ENCODE measurements around the gene PDE3B. TPM values are rescaled to one million over a fixed set of nuclear protein-coding genes. Genes with fewer than 3 reads are reported as not detected.
"Not testable (repeated sequence)": the region's sequence is repeated elsewhere in the genome, so short reads cannot be mapped to it uniquely, and the experiment has no call there.

Gene PDE3B
- total RNA-seq, 2 donors from 2014 or later = 17.4 to 64.6 TPM

DNA sequence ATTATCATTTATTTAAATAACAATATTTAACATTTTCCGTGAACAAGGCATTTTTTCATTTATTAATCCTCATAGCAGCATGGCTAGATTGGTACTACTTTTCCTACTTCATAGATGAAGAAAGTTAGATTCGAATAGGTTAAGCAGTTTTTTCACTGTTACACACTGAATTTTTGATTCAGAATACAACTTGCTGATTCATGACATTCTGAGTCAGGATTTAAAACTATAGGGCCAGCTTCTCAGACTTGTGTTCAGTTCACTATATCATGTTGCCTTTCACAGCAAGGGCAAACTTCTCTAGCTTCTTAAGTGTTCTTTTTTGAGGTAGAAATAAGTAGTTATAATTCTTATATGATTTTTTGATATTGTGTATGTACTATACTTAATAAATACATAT, 216.9 kb downstream of the PDE3B start:
- Histone ChIP-seq H3K4me3 (no peak overlapping the region), H3K27me3 (no peaks in the 10 kb centered on the region), H3K27ac (no peak overlapping the region), H3K4me1 (no peaks in the 10 kb centered on the region), H3K9me3 (no peaks in the 10 kb centered on the region), H3K36me3 (replicated peaks in 1 of 2; ENCODE audit: insufficient read depth in 1 of 2, low read depth in 2 of 2) (no peaks in the 10 kb centered on the region)
- DNase-seq (no peak), ATAC-seq (no peak)
- TF ChIP-seq, protein P1, sequence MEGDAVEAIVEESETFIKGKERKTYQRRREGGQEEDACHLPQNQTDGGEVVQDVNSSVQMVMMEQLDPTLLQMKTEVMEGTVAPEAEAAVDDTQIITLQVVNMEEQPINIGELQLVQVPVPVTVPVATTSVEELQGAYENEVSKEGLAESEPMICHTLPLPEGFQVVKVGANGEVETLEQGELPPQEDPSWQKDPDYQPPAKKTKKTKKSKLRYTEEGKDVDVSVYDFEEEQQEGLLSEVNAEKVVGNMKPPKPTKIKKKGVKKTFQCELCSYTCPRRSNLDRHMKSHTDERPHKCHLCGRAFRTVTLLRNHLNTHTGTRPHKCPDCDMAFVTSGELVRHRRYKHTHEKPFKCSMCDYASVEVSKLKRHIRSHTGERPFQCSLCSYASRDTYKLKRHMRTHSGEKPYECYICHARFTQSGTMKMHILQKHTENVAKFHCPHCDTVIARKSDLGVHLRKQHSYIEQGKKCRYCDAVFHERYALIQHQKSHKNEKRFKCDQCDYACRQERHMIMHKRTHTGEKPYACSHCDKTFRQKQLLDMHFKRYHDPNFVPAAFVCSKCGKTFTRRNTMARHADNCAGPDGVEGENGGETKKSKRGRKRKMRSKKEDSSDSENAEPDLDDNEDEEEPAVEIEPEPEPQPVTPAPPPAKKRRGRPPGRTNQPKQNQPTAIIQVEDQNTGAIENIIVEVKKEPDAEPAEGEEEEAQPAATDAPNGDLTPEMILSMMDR (IDR thresholded peaks at IDR 0.05) = no peak
- TF ChIP-seq POLR2A (IDR thresholded peaks at IDR 0.05) = no peak
- intact Hi-C loops (cut with DNase I) = no loop called here
- WGBS, 2 donors = 82 to 86% methylated on average over 2 of the region's 2 CpGs

DNA sequence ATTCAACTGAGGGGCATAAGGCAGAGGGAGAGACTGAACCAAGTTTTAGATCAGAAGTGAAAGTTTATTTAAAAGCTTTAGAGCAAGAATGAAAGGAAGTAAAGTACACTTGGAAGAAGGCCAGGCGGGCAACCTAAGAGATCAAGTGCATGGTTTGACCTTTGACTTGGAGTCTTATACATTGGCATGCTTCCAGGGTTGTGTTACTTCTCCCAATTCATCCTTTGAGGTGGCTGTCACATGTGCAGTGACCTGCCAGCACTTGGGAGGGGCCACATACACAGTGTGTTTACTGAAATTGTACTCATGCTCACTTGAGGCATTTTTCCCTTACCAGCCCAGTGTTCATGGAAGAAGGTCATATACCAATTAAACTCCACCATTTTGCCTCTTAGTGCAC, 218.1 kb downstream of the PDE3B start:
- no peaks in the 10 kb centered on the region for H3K36me3 ChIP-seq (replicated peaks in 1 of 2; ENCODE audit: insufficient read depth in 1 of 2, low read depth in 2 of 2)
- no peaks in the 10 kb centered on the region for H3K9me3 ChIP-seq
- WGBS, 2 donors = 84 to 91% methylated on average over 1 of the region's 1 CpG
- H3K4me1 ChIP-seq = no peaks in the 10 kb centered on the region
- DNase-seq = peak in 2 of 4 donors; percentile 2 to 15
- no peak for ATAC-seq
- intact Hi-C loops (cut with DNase I) = no loop called here
- H3K4me3 ChIP-seq = no peak overlapping the region
- TF ChIP-seq, protein P1 (IDR thresholded peaks at IDR 0.05) = no peak
- TF ChIP-seq POLR2A (IDR thresholded peaks at IDR 0.05) = no peak
- H3K27me3 ChIP-seq = no peaks in the 10 kb centered on the region
- H3K27ac ChIP-seq = no peak overlapping the region

DNA sequence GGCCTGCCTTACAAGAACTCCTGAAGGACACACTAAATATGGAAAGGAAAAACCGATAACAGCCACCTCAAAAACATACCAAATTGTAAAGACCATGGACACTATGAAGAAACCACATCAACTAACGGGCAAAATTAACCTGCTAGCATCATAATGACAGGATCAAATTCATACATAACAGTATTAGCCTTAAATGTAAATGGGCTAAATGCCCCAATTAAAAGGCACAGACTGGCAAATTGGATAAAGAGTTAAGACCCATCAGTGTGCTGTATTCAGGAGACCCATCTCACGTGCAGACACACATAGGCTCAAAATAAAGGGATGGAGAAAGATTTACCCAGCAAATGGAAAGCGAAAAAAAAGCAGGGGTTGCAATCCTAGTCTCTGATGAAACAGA, 220.2 kb downstream of the PDE3B start:
- ATAC-seq; H3K27me3 ChIP-seq; H3K9me3 ChIP-seq; intact Hi-C loops (cut with DNase I); H3K27ac ChIP-seq; DNase-seq; H3K4me3 ChIP-seq; H3K36me3 ChIP-seq (replicated peaks in 1 of 2; ENCODE audit: insufficient read depth in 1 of 2, low read depth in 2 of 2); H3K4me1 ChIP-seq: not testable (repeated sequence)
- WGBS, 2 donors = 92 to 100% methylated on average over 4 of the region's 4 CpGs

DNA sequence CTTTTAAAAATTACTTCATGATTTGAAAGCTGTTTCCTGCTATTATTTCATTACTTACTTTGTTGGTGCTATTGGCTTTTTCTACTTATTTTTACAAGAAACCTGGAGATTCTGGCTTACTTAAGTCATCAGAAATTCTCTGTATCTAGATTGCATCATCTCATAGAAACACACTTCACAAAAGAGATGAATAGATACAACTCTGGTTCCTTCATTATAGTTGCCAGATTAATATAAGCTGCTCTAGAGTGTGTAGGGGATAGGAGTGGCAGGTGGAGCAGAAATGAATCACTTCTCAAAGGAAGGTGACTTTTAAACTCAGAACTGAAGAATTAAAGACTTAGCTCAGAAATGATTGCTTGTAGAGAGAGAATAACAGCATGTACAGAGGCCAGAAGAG, 228.4 kb downstream of the PDE3B start:
- no peak for DNase-seq
- Histone ChIP-seq H3K4me1 (no peaks in the 10 kb centered on the region), H3K4me3 (no peak overlapping the region), H3K27ac (no peak overlapping the region), H3K27me3 (no peaks in the 10 kb centered on the region), H3K9me3 (no peaks in the 10 kb centered on the region), H3K36me3 (replicated peaks in 1 of 2; ENCODE audit: insufficient read depth in 1 of 2, low read depth in 2 of 2) (no peaks in the 10 kb centered on the region)
- TF ChIP-seq POLR2A (IDR thresholded peaks at IDR 0.05) = no peak
- TF ChIP-seq, protein P1 (IDR thresholded peaks at IDR 0.05) = no peak
- ATAC-seq = no peak
- intact Hi-C loops (cut with DNase I) = no loop called here

DNA sequence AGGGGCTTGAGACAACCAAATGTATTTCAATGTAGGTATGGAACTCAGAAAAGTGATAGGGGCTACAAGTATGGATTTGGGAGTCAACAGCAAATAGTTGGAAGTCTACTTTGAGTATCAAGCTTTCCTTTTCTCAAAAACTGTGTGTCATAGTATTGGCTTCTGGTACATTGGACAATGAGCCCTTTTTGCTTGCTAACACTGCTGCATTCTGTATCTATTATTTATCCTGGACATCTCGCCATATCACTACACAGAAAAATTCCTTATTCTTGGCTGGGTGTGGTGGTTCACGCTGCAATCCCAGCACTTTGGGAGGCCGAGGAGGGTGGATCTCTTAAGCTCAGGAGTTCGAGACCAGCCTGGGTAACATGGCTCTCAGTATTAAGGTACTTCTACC, 230.0 kb downstream of the PDE3B start:
- DNase-seq = no peak
- WGBS, 2 donors = 93 to 95% methylated on average over 4 of the region's 4 CpGs
- Histone ChIP-seq H3K9me3 (no peaks in the 10 kb centered on the region), H3K36me3 (replicated peaks in 1 of 2; ENCODE audit: insufficient read depth in 1 of 2, low read depth in 2 of 2) (no peaks in the 10 kb centered on the region), H3K4me1 (no peaks in the 10 kb centered on the region), H3K27me3 (no peaks in the 10 kb centered on the region), H3K27ac (no peak overlapping the region), H3K4me3 (no peak overlapping the region)
- ATAC-seq = no peak
- TF ChIP-seq POLR2A (IDR thresholded peaks at IDR 0.05) = no peak
- TF ChIP-seq, protein P1 (IDR thresholded peaks at IDR 0.05) = no peak
- intact Hi-C loops (cut with DNase I) = no loop called here
